Common myeloid progenitor, CD34-positive (primary cell): Measurements from ENCODE around the gene CAPSL.
"Not testable (repeated sequence)": the region's sequence is repeated elsewhere in the genome, so short reads cannot be mapped to it uniquely, and the experiment has no call there.

Source experiments
- CTCF ChIA-PET: fragments of 350-600 bp; sonication (Branson Sonifier 250); formaldehyde crosslinking; loops from one replicate; lab custom pipeline; 2021; ENCODE audit warnings: antibody characterized with exemption; lab: Charles Lee
- POLR2A ChIA-PET: fragments of 350-600 bp; sonication (Branson Sonifier 250); formaldehyde crosslinking; loops from one replicate; lab custom pipeline; 2021; ENCODE audit warnings: antibody characterized with exemption; lab: Charles Lee
- DNase-seq, 3 donors: peaks; one replicate each; pipeline versions ENCODE4 v3.0.0 to v3.0.0-alpha.2; 2013
- H3K27ac ChIP-seq, 2 experiments: 1 replicate in 1 of 2; 2 replicates in 1 of 2; pipeline ENCODE4 v1.7.0; 2013; ENCODE audit warnings: inconsistent platforms in 2 of 2, low read length in 2 of 2, mild to moderate bottlenecking in 2 of 2, low read depth in 1 of 2, moderate library complexity in 1 of 2; ENCODE audit not compliant: severe bottlenecking in 2 of 2, insufficient read depth in 1 of 2, poor library complexity in 1 of 2
- H3K27me3 ChIP-seq, 5 experiments: replicated peaks in 2 of 5; 1 replicate in 3 of 5; 2 replicates in 2 of 5; pipeline versions ENCODE4 v1.6.1 to v1.7.0; 2013; ENCODE audit warnings: low read length in 4 of 5, mild to moderate bottlenecking in 2 of 5, moderate library complexity in 2 of 5, inconsistent platforms in 1 of 5; ENCODE audit not compliant: insufficient read depth in 5 of 5, control insufficient read depth in 4 of 5
- H3K36me3 ChIP-seq, 4 experiments: 1 replicate in 2 of 4; 2 replicates in 2 of 4; pipeline versions ENCODE4 v1.6.1 to v1.7.0; 2013; ENCODE audit warnings: low read length in 3 of 4, control low read depth in 1 of 4, mild to moderate bottlenecking in 1 of 4; ENCODE audit not compliant: control insufficient read depth in 4 of 4, insufficient read depth in 4 of 4
- H3K4me1 ChIP-seq, 4 experiments: 1 replicate in 3 of 4; 2 replicates in 1 of 4; pipeline versions ENCODE4 v1.6.1 to v1.7.1; 2013; ENCODE audit warnings: low read length in 3 of 4, mild to moderate bottlenecking in 3 of 4, control low read depth in 1 of 4, inconsistent platforms in 1 of 4, moderate library complexity in 1 of 4; ENCODE audit not compliant: control insufficient read depth in 4 of 4, insufficient read depth in 4 of 4; ENCODE audit errors: control extremely low read depth in 1 of 4
- H3K4me3 ChIP-seq, 7 experiments: 1 replicate in 4 of 7; 2 replicates in 3 of 7; pipeline versions ENCODE4 v1.5.1 to v1.7.0; 2013; ENCODE audit warnings: mild to moderate bottlenecking in 7 of 7, low read length in 6 of 7, moderate library complexity in 6 of 7, inconsistent platforms in 2 of 7, low read depth in 2 of 7, control low read depth in 1 of 7; ENCODE audit not compliant: insufficient read depth in 4 of 7, control insufficient read depth in 1 of 7; ENCODE audit errors: extremely low read depth in 1 of 7
- H3K9me3 ChIP-seq, 5 experiments: 1 replicate in 4 of 5; 2 replicates in 1 of 5; pipeline versions ENCODE4 v1.6.1 to v1.7.1; 2013; ENCODE audit warnings: low read length in 4 of 5, mild to moderate bottlenecking in 2 of 5, inconsistent platforms in 1 of 5, low read depth in 1 of 5, moderate library complexity in 1 of 5; ENCODE audit not compliant: control insufficient read depth in 4 of 5, insufficient read depth in 2 of 5; ENCODE audit errors: control extremely low read depth in 1 of 5
- WGBS: methylation state at CpG from one replicate; pipeline ENCODE4 v1.1.5; 2013; ENCODE audit not compliant: insufficient coverage; 5-methylcytosine and 5-hydroxymethylcytosine counted together

CAPSL gene

DNA sequence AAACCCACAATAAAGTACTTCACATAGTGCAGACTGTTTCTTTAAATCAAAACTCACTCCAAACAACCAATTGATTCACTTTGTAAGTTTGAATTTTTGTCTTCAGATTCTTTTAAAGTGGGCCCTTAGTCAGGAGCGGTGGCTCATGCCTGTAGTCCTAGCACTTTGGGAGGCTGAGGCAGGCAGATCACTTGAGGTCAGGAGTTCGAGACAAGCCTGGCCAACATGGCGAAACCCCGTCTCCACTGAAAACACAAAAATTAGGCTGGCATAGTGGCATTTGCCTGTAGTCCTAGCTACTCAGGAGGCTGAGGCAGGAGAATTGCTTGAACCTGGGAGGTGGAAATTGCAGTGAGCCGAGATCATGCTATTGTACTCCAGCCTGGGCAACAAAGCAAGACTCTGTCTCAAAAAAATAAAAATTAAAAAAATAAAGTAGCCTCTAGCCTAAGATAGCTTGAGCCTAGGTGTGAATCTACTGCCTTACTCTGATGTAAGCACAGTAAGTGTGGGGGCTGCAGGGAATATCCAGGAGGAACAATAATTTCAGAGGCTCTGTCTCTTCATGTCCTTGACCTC lies 82.1 kb downstream of the CAPSL start:
- H3K27ac ChIP-seq, DNase-seq, POLR2A ChIA-PET: not testable (repeated sequence)

DNA sequence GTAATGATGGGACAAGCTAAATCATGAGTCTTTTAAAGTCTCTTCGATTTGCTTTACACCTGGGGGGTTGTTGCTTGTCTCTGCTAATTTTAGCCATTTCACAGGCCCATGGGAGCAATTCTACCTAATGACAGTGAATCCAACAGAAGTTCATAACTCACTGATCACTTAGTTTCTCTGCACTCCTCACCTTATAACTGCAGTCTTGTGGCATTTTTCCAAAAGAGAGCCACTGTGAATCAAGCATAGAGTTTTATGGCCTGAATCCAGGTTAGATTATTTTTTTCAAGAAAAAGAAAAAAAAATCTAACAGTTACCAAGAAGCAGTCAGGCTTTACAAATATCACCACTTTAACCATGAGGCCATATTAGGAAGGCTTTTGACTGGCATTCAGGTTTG lies 83.2 kb downstream of the CAPSL start:
- CTCF ChIA-PET: no interaction called here
- POLR2A ChIA-PET: no interaction called here
- peaks cover 0 to 15% (median 2%) of the 10 kb centered on the region in 4 experiments for H3K4me1 ChIP-seq
- no peaks in the 10 kb centered on the region for H3K27me3 ChIP-seq
- 100% methylated on average over 1 of the region's 1 CpG for WGBS
- H3K4me3 ChIP-seq: no peak overlapping the region
- H3K36me3 ChIP-seq: no peaks in the 10 kb centered on the region
- no peak overlapping the region for H3K27ac ChIP-seq
- no peak for DNase-seq
- H3K9me3 ChIP-seq: no peaks in the 10 kb centered on the region

More for the DNA sequence above, 82.1 kb downstream of the CAPSL start:
- H3K36me3 ChIP-seq, CTCF ChIA-PET, H3K9me3 ChIP-seq, H3K27me3 ChIP-seq, H3K4me3 ChIP-seq: not testable (repeated sequence)
- peaks cover 0 to 15% (median 2%) of the 10 kb centered on the region in 4 experiments for H3K4me1 ChIP-seq
- WGBS: 100% methylated on average over 4 of the region's 5 CpGs
